ENCODE data around the gene EIF1. TPM values are rescaled to one million over a fixed set of nuclear protein-coding genes. Genes with fewer than 3 reads are reported as not detected.

EIF1 gene
- total and polyA plus RNA-seq, 2 donors (not counting 3 experiments of a cell fraction or from before 2014, with no cell fraction given), result 168 to 814 TPM

DNA sequence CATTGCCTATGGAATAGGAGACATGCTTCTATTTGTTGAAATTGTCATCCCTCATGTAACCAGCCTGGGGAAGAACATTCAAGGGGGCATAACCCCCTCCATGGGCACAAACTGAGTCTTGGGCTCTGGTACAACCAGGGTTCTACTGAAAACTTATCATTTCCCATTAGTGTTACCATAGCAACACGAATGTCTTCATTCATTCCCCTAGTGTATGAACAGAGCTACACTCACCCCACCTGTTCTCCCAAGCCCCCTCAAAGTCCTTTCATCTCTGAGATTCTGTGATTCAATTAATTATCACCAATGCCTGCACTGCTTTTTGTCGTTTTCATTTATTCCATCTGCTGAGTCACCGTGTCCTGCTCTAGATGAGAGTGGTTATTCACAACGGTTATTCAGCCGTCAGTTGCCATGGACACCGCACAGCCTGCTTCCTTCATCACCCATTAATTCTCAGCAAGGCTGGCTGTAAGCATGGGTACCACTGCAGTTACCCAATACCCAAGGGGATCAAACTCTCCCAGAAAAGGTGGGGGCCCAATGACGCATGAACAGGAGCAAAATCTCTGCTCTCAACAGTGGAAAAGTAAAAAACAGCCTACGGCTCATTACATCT, 21.9 kb downstream of the EIF1 start:
- no peaks in the 10 kb centered on the region for H3K79me2 ChIP-seq (ENCODE audit: control insufficient read depth, insufficient read depth, low read length)
- no peaks in the 10 kb centered on the region for H3K4me1 ChIP-seq (ENCODE audit: control insufficient read depth, extremely low read depth, insufficient read depth, low read length)
- H3K9ac ChIP-seq (replicated peaks; ENCODE audit: extremely low read depth, insufficient read depth, low read length), result no peak overlapping the region
- no TSS peak for BruUV-seq (replicated peaks)
- no peaks in the 10 kb centered on the region for H4K20me1 ChIP-seq (replicated peaks; ENCODE audit: control insufficient read depth, extremely low read depth, insufficient read depth, low read length)
- dilution Hi-C loops (cut with MboI; ENCODE audit: extremely low pct_ligation_motif_present, low sequenced_read_pairs), result no loop called here
- peaks cover 6 to 8% of the 10 kb centered on the region in 2 experiments for H3K27me3 ChIP-seq (ENCODE audit: control insufficient read depth in 2 of 2, insufficient read depth in 2 of 2, low read length in 2 of 2)
- intact Hi-C loops (cut with micrococcal nuclease), result no loop called here
- DNase-seq (ENCODE audit: low read depth, low spot score) (peak; percentile 35), FAIRE-seq (peak; percentile 80)
- POLR2A ChIA-PET, result interaction anchor here (0.9 kb wide), 1 partner anchor 22 kb away, joined by 16 read pairs; the partner anchor contains the start of gene EIF1
- H3K27ac ChIP-seq (ENCODE audit: insufficient read depth, low read depth, low read length), result no peak overlapping the region
- no peaks in the 10 kb centered on the region for H3K9me1 ChIP-seq (replicated peaks; ENCODE audit: control insufficient read depth, extremely low read depth, insufficient read depth, low read length)
- no peak for TF ChIP-seq JUN (IDR thresholded peaks at IDR 0.05; ENCODE audit: borderline replicate concordance, insufficient read depth, insufficient read length, low read depth)
- TF ChIP-seq MYC (IDR thresholded peaks at IDR 0.05; ENCODE audit: low read depth, low read length), result no peak
- TF ChIP-seq, protein P1, sequence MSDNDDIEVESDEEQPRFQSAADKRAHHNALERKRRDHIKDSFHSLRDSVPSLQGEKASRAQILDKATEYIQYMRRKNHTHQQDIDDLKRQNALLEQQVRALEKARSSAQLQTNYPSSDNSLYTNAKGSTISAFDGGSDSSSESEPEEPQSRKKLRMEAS (IDR thresholded peaks at IDR 0.05; ENCODE audit: insufficient read depth, insufficient read length), result no peak
- TF ChIP-seq, protein P2, sequence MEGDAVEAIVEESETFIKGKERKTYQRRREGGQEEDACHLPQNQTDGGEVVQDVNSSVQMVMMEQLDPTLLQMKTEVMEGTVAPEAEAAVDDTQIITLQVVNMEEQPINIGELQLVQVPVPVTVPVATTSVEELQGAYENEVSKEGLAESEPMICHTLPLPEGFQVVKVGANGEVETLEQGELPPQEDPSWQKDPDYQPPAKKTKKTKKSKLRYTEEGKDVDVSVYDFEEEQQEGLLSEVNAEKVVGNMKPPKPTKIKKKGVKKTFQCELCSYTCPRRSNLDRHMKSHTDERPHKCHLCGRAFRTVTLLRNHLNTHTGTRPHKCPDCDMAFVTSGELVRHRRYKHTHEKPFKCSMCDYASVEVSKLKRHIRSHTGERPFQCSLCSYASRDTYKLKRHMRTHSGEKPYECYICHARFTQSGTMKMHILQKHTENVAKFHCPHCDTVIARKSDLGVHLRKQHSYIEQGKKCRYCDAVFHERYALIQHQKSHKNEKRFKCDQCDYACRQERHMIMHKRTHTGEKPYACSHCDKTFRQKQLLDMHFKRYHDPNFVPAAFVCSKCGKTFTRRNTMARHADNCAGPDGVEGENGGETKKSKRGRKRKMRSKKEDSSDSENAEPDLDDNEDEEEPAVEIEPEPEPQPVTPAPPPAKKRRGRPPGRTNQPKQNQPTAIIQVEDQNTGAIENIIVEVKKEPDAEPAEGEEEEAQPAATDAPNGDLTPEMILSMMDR (IDR thresholded peaks at IDR 0.05; ENCODE audit: extremely low read depth in 1 of 2, insufficient read depth in 1 of 2, low read depth in 1 of 2, low read length in 2 of 2), result no peak
- no peak for TF ChIP-seq GATA2 (IDR thresholded peaks at IDR 0.05; ENCODE audit: insufficient read depth, insufficient read length, low read depth, low read length)
- TF ChIP-seq EZH2 (IDR thresholded peaks at IDR 0.05; ENCODE audit: borderline replicate concordance, low read depth, low read length, severe bottlenecking), result no peak
- TF ChIP-seq POLR2A (IDR thresholded peaks at IDR 0.05; ENCODE audit: low read depth, low read length), result no peak
- no peak for TF ChIP-seq POLR2AphosphoS5 (IDR thresholded peaks at IDR 0.05; ENCODE audit: insufficient read depth, low read depth, low read length)
- TF ChIP-seq FOS (IDR thresholded peaks at IDR 0.05; ENCODE audit: borderline replicate concordance, insufficient read depth, low read length), result no peak
- H3K36me3 ChIP-seq (ENCODE audit: control insufficient read depth in 2 of 2, extremely low read depth in 1 of 2, insufficient read depth in 2 of 2, low read length in 2 of 2), result no peaks in the 10 kb centered on the region
- no peak overlapping the region for H3K4me2 ChIP-seq (ENCODE audit: insufficient read depth, low read length)
- H3K9me3 ChIP-seq (replicated peaks; ENCODE audit: control insufficient read depth, insufficient read depth, low read length), result no peaks in the 10 kb centered on the region
- no peak overlapping the region for H3K4me3 ChIP-seq (replicated peaks in 1 of 3; ENCODE audit: insufficient read depth in 1 of 3, low read depth in 1 of 3, low read length in 3 of 3)
- no peak overlapping the region for H2AFZ ChIP-seq (ENCODE audit: low read depth, low read length)
- CTCF ChIA-PET, result interaction anchor here (0.7 to 0.9 kb wide), 2 partner anchors 15 to 70 kb away, joined by 3 to 5 read pairs; no protein-coding TSS in a partner anchor

Data from endothelial cell of umbilical vein (primary cell).